CD4-positive, alpha-beta T cell treated with Interleukin-6 for 4 hours (primary cell): ENCODE results near the gene USP35.
"Not testable (repeated sequence)": the region's sequence is repeated elsewhere in the genome, so short reads cannot be mapped to it uniquely, and the experiment has no call there.

Experiments used
- DNase-seq: peaks from one replicate; pipeline ENCODE4 v3.0.0-alpha.2; 2020; ENCODE audit warnings: mixed read lengths

Gene USP35

DNA sequence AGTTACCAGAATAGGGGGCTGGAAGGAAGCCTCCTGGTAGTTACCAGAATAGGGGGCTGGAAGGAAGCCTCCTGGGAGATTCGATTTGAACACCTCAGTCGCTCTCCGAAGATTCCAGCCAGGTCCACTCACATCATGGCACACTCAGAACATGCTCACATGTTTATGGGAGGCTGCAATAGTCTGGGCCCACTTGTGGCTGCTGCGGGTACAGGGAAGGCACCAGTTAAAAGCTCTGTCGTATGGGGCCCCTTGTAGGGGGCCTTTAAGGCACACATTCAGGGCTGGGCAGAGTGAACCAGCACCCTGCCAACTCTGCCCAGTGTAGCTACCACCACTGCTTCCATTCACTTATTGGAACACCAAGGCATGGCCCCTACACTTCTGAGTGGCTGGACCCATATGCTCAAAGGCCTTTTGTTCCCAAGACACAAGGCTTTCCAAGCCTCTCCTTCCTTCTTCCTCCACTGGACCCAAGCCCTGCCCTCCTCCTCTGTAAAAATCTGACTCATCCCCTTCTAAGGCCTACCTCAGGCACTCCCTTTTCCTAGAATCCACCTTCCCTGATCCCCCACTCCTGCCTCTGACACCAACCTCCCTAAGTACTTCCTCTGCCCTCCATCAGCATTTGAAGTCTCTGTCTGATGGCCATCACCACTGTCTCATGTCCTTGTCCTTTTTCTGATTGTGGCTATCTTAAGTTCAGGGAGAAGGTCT lies 28.0 kb downstream of the USP35 start:
- no peak for DNase-seq

DNA sequence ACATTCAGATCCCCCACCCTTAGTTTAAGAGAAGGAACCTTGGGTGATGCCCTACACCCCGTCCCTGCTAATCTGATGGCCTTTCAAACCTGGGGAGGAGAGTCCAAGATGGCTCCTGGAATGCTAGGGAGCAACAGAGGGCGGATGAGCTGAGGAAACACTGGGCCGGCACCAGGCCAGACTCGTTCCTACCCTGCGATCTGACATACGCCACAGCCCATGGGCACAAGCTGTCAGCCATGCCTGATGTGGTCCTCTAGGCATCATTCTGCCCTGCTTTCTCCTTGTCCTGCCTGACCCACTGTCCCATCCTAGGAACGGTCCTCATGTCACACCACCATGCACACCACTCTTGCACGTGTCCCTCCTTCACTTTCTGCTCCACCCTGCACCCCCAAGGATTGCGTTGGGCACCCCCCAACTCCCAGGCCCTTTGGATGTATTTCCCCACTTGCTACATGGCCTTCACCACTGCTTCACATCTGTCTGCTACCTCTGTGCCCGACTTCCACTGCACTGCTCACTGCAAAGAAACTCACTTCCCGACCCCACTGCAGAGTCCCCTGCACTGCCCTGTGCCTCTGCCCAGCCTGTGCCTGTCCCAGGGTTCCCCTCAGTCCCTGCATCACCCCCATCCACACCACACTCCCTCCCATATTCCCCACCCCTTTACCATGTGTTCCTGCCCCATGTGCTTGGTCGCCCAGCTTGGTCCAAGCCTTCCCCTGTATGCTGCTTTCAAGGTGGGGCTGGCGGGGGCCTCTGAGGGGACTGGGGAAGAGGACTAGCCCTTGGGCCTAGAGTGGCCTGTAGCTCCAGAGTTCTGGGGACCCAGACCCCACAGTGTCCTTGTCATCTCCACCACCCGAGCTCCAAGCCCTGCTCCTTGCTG lies 29.2 kb downstream of the USP35 start:
- no peak for DNase-seq

DNA sequence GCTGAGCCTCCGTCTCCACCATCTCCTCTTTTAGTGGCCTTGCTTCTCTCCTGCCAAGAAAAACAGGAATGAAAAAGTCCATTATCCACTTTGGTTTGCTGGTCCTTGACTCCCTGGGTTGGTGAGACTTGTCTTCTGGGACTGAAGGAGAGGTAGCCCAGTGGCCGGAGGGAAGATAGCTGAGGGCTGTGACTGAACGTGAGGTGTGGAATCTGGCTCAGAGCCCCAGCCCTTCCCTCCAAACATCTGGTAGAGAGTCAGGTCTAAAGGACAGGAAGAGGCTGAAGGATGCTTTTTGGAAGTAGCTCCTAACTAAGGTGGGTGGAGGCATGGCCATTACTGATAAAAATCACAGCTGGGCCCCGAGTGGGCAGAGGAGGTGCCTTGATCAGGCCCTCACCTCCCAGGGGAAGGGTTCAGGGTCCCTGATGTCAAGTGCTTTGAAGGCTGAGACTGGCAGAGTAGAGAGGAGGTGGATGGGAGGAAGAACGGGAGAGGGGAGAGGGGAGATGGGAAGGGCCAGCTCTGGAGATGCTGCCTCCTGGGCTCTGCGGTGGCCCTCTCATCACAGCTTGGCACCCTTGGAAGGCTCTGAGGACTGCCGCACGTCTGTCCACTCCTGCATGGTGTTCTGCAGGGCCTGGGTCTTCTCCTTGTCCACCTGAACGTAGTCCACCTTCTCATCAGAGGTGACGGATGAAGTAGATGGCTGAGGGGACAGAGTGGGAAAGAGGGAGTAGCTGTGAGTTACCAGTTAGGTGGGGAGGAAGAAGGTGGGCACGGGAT lies 30.2 kb downstream of the USP35 start:
- no peak for DNase-seq

DNA sequence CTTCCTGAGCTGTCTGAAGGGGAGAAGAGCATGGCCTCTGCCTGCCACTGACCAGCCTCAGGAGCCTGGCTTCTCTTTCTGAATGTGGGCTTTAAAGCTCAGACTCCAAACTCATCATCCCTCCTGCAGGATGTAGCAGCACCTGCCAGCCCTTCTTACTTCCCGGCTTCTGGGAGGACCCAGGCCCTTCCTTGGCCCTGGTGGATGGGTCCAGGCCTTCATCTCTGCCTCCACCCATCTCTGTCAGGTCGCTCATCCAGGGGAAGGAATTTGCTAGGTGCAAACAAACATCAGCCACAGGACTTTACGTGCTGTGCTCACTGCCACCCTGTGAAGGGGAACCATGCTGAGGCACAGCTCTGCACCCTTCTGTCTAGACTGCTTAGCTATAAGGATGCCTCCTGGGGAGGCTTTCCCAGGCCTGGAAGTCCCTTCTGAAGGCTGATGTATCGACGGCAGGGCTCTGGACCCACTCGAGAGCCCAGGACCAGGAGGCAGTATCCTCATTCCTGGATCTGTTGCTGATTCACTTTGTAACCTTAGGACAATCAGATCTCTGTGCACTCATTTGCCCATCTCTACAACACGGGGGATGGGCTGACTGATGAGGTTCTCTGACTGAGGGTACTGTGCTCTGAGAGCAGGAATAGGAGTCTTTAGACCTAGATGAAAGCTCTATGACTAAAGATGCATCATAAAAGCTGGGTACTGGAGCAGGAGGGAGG lies 30.9 kb downstream of the USP35 start:
- no peak for DNase-seq

GRCh38 chr11:78220218-78221157 lies 31.8 kb downstream of the USP35 start:
- no peak for DNase-seq

DNA sequence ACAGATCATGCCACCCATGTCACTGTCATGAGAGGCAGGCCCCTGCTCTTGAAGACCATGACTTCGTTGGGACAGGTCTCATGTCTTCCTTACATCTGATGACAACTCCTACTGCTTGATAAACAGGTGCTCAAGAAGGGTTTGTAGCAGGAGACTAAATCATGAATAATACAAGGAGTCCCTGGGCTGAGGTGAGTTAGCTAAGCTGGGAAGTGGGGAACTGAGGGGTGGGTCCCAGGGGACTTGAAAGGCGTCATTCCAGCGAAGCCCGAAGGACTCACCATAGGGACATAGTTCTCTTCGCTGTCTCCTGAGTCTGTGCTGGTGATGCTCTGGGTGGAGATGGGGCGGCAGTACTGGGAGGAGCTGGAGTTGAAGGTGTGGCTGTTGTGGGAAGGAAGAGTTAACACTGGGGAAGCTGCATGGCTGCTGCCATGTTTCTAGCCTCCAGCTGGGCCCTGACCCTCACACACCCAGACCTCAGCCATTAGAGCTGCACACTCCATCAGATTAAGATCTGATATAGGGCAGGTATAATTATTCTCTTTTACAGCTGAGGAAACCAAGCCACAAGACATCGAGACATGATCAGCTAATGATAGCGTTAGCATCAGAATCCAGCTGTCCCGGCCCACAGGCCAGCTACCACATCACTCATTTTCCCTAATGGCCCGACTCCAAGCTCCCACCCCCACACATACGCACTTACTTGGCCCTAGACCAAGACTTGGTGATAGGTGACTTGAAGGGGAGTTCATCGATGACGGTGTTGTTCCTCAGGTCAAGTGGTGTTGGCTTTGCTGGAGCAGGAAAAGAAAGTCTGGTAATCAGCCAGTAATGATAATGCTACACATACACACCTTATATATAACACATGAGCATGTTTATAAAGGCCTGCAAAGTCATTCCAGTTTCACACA lies 32.9 kb downstream of the USP35 start:
- DNase-seq = no peak

GRCh38 chr11:78222726-78223125 lies 34.0 kb downstream of the USP35 start:
- DNase-seq = not testable (repeated sequence)

DNA sequence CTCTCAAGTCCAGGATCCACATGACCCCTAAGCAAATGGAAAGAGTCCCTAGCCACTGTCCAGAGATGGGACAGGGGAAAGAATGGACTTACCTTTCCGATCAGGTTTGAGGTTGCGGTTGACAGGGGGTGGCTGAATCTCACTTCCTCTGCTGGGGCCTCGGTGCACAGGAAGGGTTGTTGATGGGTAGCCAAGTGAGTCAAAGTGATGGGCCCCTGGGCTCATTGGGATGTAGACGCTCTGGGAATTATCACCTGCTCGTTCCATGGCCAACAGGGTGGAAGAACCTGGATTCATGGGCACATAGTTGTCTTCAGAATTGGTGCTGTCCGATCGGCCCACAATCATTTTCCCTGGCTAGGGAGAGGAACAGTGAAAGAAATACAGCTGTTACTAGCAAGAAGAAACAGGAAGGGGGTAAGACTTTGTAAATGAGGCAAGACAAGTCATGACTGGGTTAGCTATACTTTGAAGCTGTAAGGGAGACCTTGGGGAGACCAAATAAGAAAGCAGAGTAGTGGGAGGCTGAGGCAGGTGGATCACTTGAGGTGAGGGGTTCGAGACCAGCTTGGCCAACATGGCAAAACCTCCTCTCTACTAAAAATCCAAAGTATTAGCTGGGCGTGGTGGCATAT lies 34.7 kb downstream of the USP35 start:
- DNase-seq = no peak

DNA sequence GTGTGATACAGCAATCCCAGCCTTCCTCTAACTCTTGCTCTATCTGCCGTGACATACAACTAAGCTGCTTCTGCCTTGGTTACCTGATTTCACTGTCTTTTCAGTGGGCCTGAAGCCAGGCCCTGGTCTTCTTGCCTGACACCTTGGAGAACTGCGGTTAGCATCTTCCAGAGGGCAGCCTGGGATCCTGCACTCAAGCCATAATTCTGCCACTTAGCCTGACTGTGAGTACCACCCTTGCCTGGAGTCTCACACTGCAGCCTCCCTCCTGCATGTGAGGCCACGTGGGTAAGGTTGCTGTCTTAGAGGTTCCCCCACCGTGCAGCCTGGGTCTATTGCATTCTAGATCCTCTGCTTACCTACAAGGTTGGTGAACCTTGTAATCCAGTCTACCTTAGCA lies 35.8 kb downstream of the USP35 start:
- DNase-seq = no peak

- no peak for DNase-seq
These were observed 36.2 kb downstream of the USP35 start for GRCh38 chr11:78224906-78225420.

DNA sequence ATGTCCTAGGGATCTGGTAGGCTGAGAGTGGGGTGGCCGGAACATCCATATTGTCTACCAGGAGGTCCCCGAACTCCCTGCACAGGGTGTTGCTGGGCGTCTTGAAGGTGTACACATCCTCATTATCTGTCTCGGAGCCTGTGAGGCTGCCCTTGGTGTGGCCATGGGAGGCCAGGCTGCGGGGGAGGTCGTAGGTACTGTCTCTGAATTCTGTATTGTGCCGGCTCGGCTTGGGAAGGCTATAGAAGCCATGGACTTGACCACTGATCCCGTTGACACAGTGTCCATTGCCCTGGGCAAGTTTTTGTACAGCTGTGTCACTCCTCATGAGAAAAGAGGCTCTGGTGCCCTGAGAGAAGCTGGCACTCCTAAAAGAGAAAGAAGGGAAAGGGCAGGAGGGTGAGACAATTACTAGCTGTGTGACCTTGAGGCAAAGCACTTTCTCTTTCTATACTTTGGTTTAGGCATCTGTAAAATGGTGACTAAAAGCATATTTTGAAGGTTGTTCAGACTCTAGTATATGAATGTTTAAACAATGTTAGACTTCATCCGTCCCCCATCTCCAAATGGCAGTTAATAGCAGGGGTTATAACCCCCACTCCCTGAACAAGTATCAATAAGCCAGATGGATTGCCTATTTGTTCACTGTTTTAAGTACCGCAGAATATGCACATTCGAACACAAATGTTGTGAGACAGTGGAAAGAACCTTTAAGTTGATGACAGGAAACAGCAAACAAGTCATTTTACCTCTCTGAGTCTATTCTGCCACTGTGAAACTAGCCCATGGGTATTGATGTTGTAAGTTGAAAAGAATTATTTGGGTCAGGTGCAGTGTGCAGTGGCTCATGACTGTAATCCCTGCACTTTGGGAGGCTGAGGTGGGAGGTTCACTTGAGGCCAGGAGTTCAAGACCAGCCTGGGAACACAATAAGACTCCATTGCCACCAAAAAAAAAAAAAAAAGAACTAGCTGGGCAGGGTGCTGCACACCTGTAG lies 38.3 kb downstream of the USP35 start:
- no peak for DNase-seq

DNA sequence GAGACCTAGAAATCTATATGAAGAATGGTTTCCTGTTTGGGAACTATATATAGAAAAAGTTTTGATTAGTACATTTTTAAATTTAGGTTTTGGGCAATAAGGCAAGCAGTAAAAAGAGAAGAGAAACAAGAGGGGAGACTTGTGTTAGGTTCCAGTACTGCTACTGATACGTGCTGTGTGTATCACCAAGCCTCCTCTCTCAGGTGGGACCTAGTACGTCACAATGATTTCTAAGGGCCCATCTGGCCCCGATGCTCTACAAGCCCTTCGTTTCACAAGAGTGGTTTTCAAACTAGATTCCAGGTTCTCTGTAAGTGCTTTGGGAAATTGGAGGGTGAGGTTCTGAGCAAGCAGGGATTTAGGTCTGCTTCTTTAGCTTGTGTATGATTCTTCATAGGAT lies 39.2 kb downstream of the USP35 start:
- no peak for DNase-seq

DNA sequence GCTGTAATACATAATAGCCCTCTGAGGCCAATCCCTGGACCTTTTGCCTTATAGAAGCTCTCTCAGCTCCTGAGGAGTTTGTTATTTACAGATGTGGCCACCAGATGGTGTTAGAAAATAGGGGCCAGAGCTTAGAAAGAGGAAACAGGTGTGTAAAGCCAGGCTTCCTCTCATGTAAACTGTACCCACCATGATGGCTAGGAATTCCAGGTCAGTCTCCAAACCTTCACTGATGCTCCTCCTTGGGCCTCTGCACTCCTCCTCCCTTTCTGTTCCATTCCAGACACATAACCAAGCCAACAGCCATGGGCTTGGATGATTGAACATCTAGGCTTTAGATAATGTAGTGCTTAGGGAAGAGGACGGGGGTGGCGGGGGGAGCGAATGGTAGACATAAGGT lies 39.7 kb downstream of the USP35 start:
- DNase-seq = no peak

- DNase-seq = no peak
These were observed 40.4 kb downstream of the USP35 start for GRCh38 chr11:78229106-78229505.

DNA sequence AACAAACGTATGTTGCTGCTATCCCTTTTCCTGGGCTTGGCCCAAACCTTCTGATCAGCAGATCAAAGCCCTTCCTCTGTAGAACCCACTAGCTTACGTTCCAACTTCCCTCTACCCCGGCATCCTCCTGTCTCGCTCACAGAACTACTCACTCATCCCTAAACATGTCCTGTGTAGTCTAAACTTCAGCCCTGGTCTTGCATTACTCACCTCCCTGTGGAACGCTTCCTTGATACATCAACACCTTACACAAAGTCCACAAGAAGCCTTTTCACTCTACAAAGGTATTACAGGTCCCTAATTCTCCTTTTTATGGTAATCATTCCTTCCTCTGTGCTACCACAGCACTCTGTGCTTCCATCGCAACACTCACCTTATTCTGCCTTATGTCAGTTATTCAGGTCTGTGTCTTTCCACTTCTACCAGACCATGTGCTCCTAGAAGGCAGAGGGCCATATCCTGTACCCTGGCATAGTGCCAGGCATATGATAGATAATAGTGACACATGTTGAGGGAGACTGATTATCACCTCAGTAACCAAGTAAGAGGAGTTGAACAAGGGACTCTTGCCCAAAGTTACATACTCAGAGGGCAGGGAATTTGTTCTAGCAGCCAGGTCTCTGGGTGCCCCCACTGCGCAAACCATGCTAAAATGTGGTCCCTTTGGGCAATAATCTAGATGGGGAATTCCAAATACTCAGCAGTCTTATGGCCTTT lies 41.6 kb downstream of the USP35 start:
- no peak for DNase-seq

DNA sequence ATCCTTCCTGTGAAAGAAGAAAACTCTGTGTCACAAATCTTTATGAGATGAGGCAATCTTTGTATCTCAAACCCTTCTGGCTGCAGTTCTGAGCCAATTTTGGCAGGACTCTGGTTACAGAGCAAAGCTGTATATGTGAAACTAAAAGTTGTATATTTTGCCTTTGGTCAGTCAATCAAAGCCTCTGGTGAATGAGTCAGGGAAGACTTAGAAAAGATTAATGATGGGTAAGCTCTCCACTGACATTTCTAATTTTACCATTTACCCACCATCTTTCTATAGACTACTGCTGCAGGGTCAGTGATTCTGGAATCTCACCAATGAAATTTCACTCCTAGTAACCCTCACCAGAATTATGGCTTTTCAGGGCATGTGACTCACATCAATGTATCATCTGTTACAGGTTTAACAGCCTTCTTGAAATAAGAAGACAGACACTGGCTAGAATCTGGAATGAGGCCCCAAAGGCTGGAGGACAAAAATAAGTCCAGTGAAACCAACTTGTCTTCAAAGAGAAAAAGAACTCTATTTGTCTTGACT lies 43.3 kb downstream of the USP35 start:
- no peak for DNase-seq

GRCh38 chr11:78233046-78233445 lies 44.3 kb downstream of the USP35 start:
- not testable (repeated sequence) for DNase-seq
